GM19240 (cell line): ENCODE results near the gene RGS6.

Experiments
- DNase-seq: peaks from one replicate; pipeline ENCODE4 v3.0.0; 2011; ENCODE audit warnings: low spot score; ENCODE audit not compliant: insufficient read length

RGS6 gene

GRCh38 chr14:72547999-72548398 is 615.8 kb downstream of the RGS6 start:
- DNase-seq: no peak

GRCh38 chr14:72549026-72549425 is 616.8 kb downstream of the RGS6 start:
- no peak for DNase-seq

DNA sequence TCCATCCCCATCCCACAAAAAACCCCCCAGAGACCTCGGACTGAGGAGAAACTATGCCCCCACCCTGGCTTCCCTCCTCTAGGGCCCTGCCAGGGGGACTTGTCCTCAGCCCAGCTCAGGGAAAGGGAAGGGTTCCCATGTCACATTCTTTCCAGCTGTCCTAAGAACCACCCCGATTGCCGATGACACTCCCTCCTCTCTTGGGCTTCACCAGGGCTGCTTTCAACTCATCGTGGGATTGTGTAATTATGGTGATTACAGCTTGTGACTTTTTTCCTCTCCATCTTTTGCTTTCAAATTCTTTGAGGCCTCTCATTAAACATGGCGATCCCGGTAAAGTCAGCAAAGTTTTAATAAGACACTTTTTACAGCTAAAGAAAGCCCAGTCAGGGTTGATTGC is 617.6 kb downstream of the RGS6 start:
- DNase-seq: no peak

GRCh38 chr14:72550513-72550912 is 618.3 kb downstream of the RGS6 start:
- DNase-seq: no peak

DNA sequence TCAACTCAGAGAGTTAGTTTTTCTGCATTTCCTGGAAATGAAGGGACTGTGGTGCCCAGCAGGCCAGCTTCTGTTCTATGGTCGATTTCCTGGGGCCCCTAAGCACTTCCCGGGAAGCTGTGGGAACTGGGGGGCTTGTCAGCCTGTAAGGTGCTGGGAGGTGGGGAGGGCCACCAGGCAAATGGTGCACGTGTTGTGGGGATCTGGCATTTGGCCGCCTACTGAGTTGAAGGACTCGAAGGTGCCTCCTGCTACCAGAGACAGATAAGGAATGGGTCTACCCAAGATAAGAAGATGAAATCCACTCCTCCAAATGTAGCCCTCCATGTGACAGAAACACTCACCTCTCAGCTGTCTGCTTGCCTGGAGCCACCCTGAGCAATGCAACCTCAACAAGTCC is 620.0 kb downstream of the RGS6 start:
- DNase-seq: no peak

GRCh38 chr14:72553161-72553560 is 620.9 kb downstream of the RGS6 start:
- no peak for DNase-seq

- DNase-seq: no peak
These were observed 621.4 kb downstream of the RGS6 start for GRCh38 chr14:72553656-72554055.

- no peak for DNase-seq
These were observed 622.2 kb downstream of the RGS6 start for GRCh38 chr14:72554401-72554800.

GRCh38 chr14:72554994-72555608 is 622.9 kb downstream of the RGS6 start:
- no peak for DNase-seq

DNA sequence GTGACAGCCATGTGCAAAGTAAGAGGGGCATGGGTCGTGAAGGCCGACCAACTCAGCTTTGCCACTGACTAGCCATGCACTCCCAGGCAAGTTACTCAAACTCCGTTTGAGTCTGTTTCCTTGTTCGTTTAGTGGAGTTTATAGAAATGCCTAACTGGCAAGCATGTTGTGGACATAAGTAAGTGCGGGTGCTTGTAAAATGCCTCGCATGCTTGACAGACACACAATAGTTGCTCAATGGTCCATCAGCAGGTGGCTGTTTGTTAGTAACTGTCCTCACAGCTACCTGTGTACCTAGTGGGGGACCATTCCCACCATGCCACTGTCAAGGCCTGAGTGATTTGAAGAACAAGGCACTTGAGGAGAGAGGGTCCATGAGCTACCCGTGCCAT is 623.4 kb downstream of the RGS6 start:
- no peak for DNase-seq

- no peak for DNase-seq
These were observed 625.4 kb downstream of the RGS6 start for GRCh38 chr14:72557671-72558070.

DNA sequence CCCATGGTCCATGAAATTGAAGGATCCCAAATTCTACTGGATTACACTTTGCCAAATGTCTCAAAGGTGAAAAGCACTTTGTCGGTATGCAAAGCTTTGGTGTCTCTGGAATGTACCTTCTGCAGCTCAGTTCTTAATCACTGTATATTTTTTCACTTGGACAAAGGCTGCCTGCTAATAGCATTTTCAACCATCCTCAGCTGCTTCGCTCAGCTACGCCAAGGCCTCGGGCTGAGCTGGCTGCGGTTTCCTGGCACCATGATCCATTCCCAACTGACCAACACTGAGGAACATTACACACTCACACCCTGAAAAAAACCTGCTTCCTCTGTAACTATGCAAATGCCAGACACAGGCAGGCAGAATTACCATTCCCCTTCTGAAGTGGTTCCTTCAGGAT is 626.5 kb downstream of the RGS6 start:
- no peak for DNase-seq

- DNase-seq: no peak
These were observed 627.0 kb downstream of the RGS6 start for GRCh38 chr14:72559202-72559601.

DNA sequence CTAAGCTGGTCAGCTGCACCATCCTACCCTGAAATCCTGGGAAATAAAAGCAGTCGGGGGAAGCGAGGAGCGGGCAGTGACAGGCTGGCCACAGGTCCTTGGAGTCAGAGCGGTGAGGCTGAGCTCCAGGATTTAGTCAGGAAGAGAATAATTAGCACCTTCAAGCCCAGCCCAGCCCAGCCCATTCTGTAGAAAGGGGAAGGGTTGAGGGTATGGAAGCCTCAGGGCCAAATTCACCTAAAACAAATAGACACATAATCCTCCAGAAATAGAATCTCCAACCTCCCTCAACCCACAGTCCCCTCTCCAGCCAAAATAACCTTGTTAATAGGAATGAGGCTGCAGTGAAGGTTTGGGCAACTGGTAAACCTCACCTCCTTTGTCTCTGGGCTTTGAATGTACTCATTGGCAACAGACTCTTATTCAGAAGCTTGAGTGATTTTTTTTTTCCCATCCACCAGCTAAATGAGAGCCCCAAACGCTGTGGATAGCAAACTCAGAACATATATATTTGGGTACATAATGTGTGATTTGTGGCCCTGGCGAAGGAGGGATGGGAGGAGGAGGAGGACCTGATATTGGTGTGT is 627.5 kb downstream of the RGS6 start:
- no peak for DNase-seq

- no peak for DNase-seq
These were observed 628.1 kb downstream of the RGS6 start for GRCh38 chr14:72560331-72560730.

GRCh38 chr14:72560889-72561493 is 628.8 kb downstream of the RGS6 start:
- no peak for DNase-seq

GRCh38 chr14:72562300-72562699 is 630.1 kb downstream of the RGS6 start:
- no peak for DNase-seq

DNA sequence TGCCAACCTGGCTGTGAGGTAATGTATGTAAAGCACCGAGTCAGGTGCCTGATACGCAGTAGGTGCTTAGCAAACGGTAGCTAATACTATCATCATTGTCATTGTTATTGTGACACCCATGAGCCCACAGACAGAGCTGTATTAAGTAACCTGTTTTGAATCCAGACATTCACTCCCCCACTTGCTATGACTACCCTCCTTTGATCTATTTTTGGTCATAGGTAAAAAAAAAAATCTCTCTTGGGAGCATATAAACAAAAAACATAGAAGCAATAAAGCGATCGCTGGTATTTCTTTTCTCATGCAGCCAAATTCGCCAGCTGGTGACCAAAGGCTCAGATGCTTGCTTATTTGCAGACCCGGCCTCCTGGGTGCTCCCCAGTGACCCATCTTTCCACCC is 631.4 kb downstream of the RGS6 start:
- no peak for DNase-seq

DNA sequence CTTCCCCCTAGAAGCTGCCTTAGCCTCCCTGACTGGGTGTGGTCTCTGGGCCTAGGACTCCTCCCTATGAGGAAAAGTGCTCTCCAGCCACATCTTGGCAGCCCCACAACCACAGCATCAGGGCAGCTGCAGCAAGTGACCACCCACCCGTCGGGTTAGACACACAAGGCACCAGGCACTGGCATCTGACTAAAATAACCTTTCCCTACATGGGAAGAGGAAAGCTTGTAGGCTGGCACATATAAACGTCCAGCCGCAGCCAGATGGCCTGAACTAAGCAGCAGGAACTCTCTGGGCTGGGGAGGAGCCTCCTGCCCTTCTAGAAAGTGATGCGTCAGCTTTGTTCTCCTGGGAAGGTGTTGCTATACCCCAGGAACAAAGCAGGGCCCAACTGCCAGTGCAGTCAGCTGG is 632.9 kb downstream of the RGS6 start:
- DNase-seq: no peak

DNA sequence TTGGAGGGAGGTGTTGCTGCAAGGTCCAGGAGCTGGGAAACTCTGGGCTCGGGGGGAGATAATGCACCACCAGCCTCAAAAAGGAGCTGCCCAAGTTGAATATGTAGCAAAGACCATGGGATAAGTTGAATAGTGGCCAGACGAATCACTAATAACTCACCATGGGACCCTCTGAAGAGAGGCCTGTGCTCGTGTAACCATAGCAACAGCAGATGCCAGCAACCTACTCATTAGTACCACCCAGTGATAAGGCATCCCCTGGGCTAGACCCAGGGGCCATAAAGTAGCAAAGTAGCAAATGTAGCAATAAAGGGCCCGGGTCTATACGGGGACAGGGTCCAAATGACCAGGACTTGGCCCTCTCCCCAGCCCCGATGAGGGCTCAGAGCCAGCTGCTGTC is 633.7 kb downstream of the RGS6 start:
- DNase-seq: no peak

DNA sequence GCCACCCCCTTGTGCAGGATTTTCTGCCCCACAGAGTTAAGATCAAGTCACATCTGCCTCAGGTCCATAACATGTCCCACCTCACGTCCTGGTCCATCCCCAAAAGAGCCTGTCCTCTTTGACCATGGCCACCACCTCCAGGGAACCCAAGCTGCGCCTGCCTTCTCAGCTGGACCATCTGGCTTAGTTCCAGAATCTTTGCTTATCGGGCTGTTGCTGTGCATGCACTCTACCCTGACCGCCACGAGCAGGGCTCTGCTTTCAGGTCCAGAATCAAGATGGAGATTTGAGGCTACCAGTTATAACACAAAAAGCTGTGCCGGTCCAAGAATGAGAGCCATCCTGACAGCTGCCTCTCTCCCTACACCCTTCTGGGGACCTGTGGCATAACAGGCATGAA is 635.0 kb downstream of the RGS6 start:
- no peak for DNase-seq

- DNase-seq: no peak
These were observed 636.2 kb downstream of the RGS6 start for GRCh38 chr14:72568296-72568992.
